ENCODE results near the gene FXYD1. TPM values are rescaled to one million over a fixed set of nuclear protein-coding genes. Genes with fewer than 3 reads are reported as not detected.

Gene FXYD1
- total RNA-seq, 4 donors from 2014 or later, result 10.6 to 29.2 TPM; not detected in 2

DNA sequence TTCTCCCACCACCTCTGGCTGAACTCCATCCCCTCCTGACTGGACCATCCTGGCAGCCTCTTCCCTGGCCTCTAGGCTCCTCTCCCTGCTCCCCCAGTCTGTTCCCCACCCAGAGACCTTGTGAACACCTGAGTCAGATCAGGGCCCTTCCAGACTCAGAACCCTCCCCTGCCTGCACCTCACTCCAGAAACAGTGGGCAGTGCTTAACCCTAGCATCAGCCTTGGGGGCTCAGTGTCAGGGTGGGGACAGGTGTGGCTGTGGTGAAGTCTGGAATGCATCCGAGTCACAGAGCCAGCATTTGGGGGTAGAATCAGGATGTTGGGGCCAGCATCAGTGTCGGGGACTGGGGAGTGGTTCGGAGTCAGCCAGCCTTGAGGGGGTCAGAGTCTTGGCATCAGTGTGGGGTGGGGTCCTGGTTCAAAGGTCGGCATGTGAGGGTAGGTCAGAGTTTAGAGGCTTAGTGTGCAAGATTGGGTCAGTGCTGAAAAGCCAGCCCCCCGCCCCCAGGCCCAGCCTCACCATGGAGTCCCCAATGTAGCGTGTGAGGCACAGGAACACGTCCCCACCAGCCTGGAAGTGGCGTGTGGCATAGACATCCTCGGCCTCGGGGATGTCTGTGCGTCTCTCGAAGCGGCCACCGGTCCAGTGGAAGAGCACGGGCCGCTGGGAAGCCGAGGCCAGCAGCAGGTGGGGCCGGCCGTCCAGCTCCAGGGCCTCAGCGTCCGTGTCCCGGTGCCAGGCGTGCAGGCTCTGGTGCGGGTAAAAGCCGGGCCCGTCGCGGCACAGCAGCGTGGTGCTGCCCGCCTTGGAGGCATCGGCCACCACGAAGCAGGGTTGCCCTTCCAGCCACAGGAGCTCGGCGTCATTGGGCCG, 12.6 kb upstream of the FXYD1 start:
- H3K27ac ChIP-seq, result peak overlapping the region; percentile 88 to 95 (median 91)
- DNase-seq, result no peak
- 73 to 80% methylated on average over 1 to 24 of the region's 35 CpGs for WGBS, 2 donors (ENCODE audit: low coverage in 1 of 2)
- peak in 1 of 3 donors; percentile 8 for TF ChIP-seq POLR2AphosphoS5 (IDR thresholded peaks at IDR 0.05)
- no peak for TF ChIP-seq POLR2A (IDR thresholded peaks at IDR 0.05)
- TF ChIP-seq EP300 (IDR thresholded peaks at IDR 0.05; ENCODE audit: low read depth), result no peak
- TF ChIP-seq, protein P1, sequence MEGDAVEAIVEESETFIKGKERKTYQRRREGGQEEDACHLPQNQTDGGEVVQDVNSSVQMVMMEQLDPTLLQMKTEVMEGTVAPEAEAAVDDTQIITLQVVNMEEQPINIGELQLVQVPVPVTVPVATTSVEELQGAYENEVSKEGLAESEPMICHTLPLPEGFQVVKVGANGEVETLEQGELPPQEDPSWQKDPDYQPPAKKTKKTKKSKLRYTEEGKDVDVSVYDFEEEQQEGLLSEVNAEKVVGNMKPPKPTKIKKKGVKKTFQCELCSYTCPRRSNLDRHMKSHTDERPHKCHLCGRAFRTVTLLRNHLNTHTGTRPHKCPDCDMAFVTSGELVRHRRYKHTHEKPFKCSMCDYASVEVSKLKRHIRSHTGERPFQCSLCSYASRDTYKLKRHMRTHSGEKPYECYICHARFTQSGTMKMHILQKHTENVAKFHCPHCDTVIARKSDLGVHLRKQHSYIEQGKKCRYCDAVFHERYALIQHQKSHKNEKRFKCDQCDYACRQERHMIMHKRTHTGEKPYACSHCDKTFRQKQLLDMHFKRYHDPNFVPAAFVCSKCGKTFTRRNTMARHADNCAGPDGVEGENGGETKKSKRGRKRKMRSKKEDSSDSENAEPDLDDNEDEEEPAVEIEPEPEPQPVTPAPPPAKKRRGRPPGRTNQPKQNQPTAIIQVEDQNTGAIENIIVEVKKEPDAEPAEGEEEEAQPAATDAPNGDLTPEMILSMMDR (IDR thresholded peaks at IDR 0.05), result no peak
- no peaks in the 10 kb centered on the region for H3K36me3 ChIP-seq
- intact Hi-C loops (cut with DNase I; ENCODE audit: low total_unique reads) (no loop called here), in situ Hi-C loops (cut with MboI; ENCODE audit: low pct_ligation_motif_present in 1 of 4, low pct_unique_long_range_greater_than_20kb in 1 of 4, low sequenced_read_pairs in 3 of 4) (no loop called here)
- H3K4me3 ChIP-seq, result no peak overlapping the region
- no peaks in the 10 kb centered on the region for H3K27me3 ChIP-seq
- H3K9me3 ChIP-seq, result no peaks in the 10 kb centered on the region
- peaks cover 19 to 91% (median 66%) of the 10 kb centered on the region in 4 donors for H3K4me1 ChIP-seq

DNA sequence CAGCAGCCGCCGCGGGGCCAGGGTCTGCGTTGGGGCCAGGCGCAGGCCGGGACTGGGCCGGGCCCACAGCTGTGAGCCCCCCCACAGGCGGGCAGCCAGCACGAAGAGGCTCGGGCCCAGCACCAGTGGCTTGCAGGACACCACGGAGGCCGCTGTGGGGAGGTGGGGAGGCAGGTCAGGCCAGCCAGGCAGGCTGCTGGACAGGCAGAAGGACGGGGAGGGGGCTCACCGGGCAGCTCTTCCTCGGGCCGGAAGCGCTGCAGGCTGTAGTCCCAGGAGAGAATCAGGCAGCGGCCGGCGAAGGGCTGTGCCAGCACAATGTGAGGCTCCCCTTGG, 12.0 kb upstream of the FXYD1 start:
- intact Hi-C loops (cut with DNase I; ENCODE audit: low total_unique reads) (no loop called here), in situ Hi-C loops (cut with MboI; ENCODE audit: low pct_ligation_motif_present in 1 of 4, low pct_unique_long_range_greater_than_20kb in 1 of 4, low sequenced_read_pairs in 3 of 4) (no loop called here)
- DNase-seq, result no peak
- Histone ChIP-seq H3K27me3 (no peaks in the 10 kb centered on the region), H3K27ac (peak overlapping the region; percentile 88 to 95 (median 91)), H3K4me3 (no peak overlapping the region), H3K9me3 (no peaks in the 10 kb centered on the region), H3K36me3 (no peaks in the 10 kb centered on the region), H3K4me1 (peaks cover 25 to 91% (median 68%) of the 10 kb centered on the region in 4 donors)
- TF ChIP-seq POLR2A (IDR thresholded peaks at IDR 0.05) (peak; percentile 56), EP300 (IDR thresholded peaks at IDR 0.05; ENCODE audit: low read depth) (no peak)
- WGBS, 2 donors (ENCODE audit: low coverage in 1 of 2), result 71% methylated on average over 15 of the region's 20 CpGs; no CpG with 5 or more reads in 1 of the 2 donors

GRCh38 chr19:35127871-35128270, 10.8 kb upstream of the FXYD1 start:
- H3K27me3 ChIP-seq, result no peaks in the 10 kb centered on the region
- H3K4me1 ChIP-seq, result peaks cover 22 to 79% (median 59%) of the 10 kb centered on the region in 4 donors
- 71 to 100% methylated on average over 2 to 7 of the region's 7 CpGs for WGBS, 2 donors (ENCODE audit: low coverage in 1 of 2)
- H3K9me3 ChIP-seq, result no peaks in the 10 kb centered on the region
- in situ Hi-C loops (cut with MboI; ENCODE audit: low pct_ligation_motif_present in 1 of 4, low pct_unique_long_range_greater_than_20kb in 1 of 4, low sequenced_read_pairs in 3 of 4), result no loop called here
- no peaks in the 10 kb centered on the region for H3K36me3 ChIP-seq
- TF ChIP-seq, protein P1 (IDR thresholded peaks at IDR 0.05), result no peak
- TF ChIP-seq POLR2A (IDR thresholded peaks at IDR 0.05) (no peak), POLR2AphosphoS5 (IDR thresholded peaks at IDR 0.05) (peak in 1 of 3 donors; percentile 32), EP300 (IDR thresholded peaks at IDR 0.05; ENCODE audit: low read depth) (no peak)
- H3K27ac ChIP-seq, result peak overlapping the region; percentile 84 to 92 (median 89)
- no peak for DNase-seq
- intact Hi-C loops (cut with DNase I; ENCODE audit: low total_unique reads), result no loop called here
- H3K4me3 ChIP-seq, result no peak overlapping the region

- Histone ChIP-seq H3K27me3 (no peaks in the 10 kb centered on the region), H3K36me3 (no peaks in the 10 kb centered on the region), H3K27ac (peak overlapping the region; percentile 84 to 92 (median 89)), H3K9me3 (no peaks in the 10 kb centered on the region), H3K4me1 (peaks cover 22 to 72% (median 54%) of the 10 kb centered on the region in 4 donors), H3K4me3 (no peak overlapping the region)
- 78 to 81% methylated on average over 6 to 9 of the region's 9 CpGs for WGBS, 2 donors (ENCODE audit: low coverage in 1 of 2)
- no peak for DNase-seq
- intact Hi-C loops (cut with DNase I; ENCODE audit: low total_unique reads) (no loop called here), in situ Hi-C loops (cut with MboI; ENCODE audit: low pct_ligation_motif_present in 1 of 4, low pct_unique_long_range_greater_than_20kb in 1 of 4, low sequenced_read_pairs in 3 of 4) (no loop called here)
- no peak for TF ChIP-seq POLR2A (IDR thresholded peaks at IDR 0.05)
- TF ChIP-seq POLR2AphosphoS5 (IDR thresholded peaks at IDR 0.05), result no peak
- no peak for TF ChIP-seq EP300 (IDR thresholded peaks at IDR 0.05; ENCODE audit: low read depth)
- TF ChIP-seq, protein P1 (IDR thresholded peaks at IDR 0.05), result no peak
Measured at GRCh38 chr19:35128398-35129057, 10.1 kb upstream of the FXYD1 start.

All from transverse colon (tissue), 4 donors.